NCI-H345 treated with DMSO at 0.1 percent for 48 hours (cell line): Measurements from ENCODE around the gene C14orf180.
"Not testable (repeated sequence)": the region's sequence is repeated elsewhere in the genome, so short reads cannot be mapped to it uniquely, and the experiment has no call there.

ENCODE experiments used
- DNase-seq: peaks from one replicate; lab custom pipeline; 2025; ENCODE audit not compliant: unreplicated experiment; lab: John Stamatoyannopoulos, UW

Gene C14orf180

GRCh38 chr14:104577426-104577825 lies 2.1 kb upstream of the C14orf180 start:
- no peak for DNase-seq

GRCh38 chr14:104577847-104578301 lies 1.7 kb upstream of the C14orf180 start:
- no peak for DNase-seq

- no peak for DNase-seq
Observed at GRCh38 chr14:104578321-104578720, 1.2 kb upstream of the C14orf180 start.

GRCh38 chr14:104579939-104580338 lies 375 bp downstream of the C14orf180 start:
- not testable (repeated sequence) for DNase-seq

- peak; percentile 42 for DNase-seq
Observed at GRCh38 chr14:104580961-104581360, 1.4 kb downstream of the C14orf180 start.

GRCh38 chr14:104581521-104581920 lies 2.0 kb downstream of the C14orf180 start:
- DNase-seq: no peak

GRCh38 chr14:104582005-104582404 lies 2.4 kb downstream of the C14orf180 start:
- DNase-seq: no peak

- DNase-seq: no peak
Observed at GRCh38 chr14:104582662-104583061, 3.1 kb downstream of the C14orf180 start.

- DNase-seq: no peak
Observed at GRCh38 chr14:104583424-104584306, 4.1 kb downstream of the C14orf180 start.

GRCh38 chr14:104584557-104584956 lies 5.0 kb downstream of the C14orf180 start:
- no peak for DNase-seq

- no peak for DNase-seq
Observed at GRCh38 chr14:104585966-104586697, 6.6 kb downstream of the C14orf180 start.

GRCh38 chr14:104586832-104587620 lies 7.5 kb downstream of the C14orf180 start:
- no peak for DNase-seq

- no peak for DNase-seq
Observed at GRCh38 chr14:104587641-104588040, 8.1 kb downstream of the C14orf180 start.

- no peak for DNase-seq
Observed at GRCh38 chr14:104588066-104588857, 8.7 kb downstream of the C14orf180 start.

GRCh38 chr14:104589338-104590195 lies 10.0 kb downstream of the C14orf180 start:
- no peak for DNase-seq

GRCh38 chr14:104590240-104590965 lies 10.8 kb downstream of the C14orf180 start:
- no peak for DNase-seq

GRCh38 chr14:104591031-104591430 lies 11.5 kb downstream of the C14orf180 start:
- DNase-seq: no peak

GRCh38 chr14:104591506-104592291 lies 12.1 kb downstream of the C14orf180 start:
- no peak for DNase-seq
